GM19240 (cell line): ENCODE data around the gene ZMYM3.

Experiments used
- DNase-seq: peaks from one replicate; pipeline ENCODE4 v3.0.0; 2011; ENCODE audit warnings: low spot score; ENCODE audit not compliant: insufficient read length

ZMYM3 gene

GRCh38 chrX:71253253-71254091, 468 bp downstream of the ZMYM3 start:
- no peak for DNase-seq

GRCh38 chrX:71252221-71252620, 1.7 kb downstream of the ZMYM3 start:
- no peak for DNase-seq

- no peak for DNase-seq
Observed at GRCh38 chrX:71251466-71251973, 2.4 kb downstream of the ZMYM3 start.

GRCh38 chrX:71250841-71251240, 3.1 kb downstream of the ZMYM3 start:
- no peak for DNase-seq

DNA sequence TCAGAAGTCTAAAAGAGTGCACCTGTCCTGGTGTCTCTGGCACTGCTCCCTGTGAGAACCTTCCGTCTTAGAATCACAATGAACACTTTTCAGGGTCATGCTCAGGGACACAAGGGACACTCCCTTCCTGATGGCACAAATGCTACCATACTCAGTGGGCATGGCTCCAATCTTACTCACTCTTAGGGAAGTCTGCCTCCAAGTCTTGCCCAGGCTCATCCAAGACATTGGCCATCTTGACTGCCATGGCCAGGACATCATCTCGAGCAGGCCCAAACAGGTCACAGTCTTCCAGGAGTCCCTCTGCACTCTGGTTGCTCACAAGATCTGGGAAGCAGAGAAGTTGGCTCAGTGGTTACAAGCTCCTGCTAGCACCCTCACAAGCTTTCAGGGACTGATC, 8.8 kb downstream of the ZMYM3 start:
- no peak for DNase-seq

DNA sequence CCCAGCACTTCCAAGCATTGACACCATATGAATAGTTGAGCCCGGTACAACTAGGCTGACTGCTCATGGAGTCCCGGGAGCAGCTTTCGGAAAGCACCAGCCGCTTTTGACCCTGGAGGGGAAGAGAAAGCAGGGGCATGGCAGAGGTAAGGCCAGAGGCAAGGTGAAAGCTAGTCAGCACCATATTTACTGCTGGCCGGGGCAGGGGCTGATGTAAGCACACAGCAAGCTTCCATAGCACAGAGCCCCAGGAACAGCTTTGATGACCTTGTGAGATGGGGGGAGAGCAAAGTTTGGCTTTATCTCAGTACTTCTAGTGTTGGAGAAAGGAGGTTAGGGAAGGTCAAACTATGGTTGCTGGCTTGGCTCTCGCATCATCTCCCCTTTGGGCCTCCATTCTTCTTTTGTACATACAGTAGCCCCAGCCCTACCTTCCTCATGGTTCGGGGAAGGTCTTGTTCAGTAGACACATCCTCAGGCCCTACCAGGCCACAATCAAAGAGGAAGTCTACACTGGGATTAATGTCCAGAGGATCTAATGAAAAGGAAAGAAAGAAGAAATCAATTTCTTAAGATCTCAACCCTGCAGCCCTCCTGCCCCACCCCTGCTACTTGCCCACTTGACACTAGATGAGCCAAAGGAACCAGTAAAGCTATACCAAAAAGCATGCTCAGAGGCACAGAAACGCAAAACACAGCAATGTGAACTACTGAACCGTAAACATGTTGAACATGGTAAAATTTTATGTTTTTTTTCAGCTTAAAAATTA, 9.4 kb downstream of the ZMYM3 start:
- no peak for DNase-seq

DNA sequence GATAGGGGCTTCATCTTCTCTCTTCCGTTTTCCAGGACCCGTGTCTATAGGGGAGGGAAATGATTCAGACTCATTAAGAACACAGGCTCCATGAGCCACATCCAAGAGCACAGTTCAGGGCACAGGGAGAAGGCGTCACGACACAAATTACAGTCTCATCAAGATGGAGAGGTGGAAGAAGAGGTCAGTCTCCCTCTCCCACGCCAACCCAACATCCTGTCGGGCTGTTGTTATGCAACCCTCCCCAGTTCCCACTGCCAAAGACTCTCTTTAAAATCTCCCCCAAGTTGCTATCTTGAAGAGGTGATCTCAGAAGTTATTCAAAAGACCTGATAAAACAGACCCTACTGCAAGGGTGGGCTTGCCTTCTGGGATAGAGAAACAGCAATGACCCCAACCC, 12.6 kb downstream of the ZMYM3 start:
- DNase-seq = no peak

- DNase-seq = no peak
Observed at GRCh38 chrX:71239781-71240180, 14.2 kb downstream of the ZMYM3 start.

DNA sequence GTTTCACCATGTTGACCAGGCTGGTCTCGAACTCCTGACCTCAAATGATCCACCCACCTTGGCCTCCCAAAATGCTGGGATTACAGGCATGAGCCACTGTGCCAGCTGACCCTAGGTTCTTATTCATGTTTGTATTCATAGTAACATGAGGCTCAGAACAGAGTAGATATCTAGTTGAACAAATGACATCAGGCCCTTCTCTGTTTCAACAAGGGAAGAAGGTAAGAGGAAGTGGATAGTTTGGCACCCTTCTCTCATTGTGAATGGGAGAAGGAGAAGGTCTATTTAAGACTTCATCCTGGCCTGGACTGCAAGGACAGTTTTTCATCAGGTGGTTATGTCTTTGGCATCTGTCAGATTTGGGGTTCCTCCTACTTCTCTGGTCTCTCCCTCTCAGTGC, 17.1 kb downstream of the ZMYM3 start:
- no peak for DNase-seq

DNA sequence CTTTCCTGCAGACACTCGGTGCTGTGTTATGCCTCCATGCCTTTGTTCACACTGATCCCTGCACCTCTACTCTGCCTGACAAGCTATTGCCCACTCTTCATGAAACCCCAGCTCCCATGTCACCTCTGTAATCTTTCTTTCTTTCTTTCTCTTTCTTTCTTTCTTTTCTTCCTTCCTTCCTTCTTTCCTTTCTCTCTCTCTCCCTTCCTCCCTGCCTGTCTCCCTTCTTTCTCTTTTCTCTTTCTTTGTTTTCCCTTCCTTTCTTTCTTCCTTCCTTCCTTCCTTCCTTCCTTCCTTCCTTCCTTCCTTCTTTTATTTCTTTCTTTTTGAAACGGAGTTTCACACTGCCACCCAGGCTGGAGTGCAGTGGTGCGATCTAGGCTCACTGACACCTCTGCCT, 18.5 kb downstream of the ZMYM3 start:
- no peak for DNase-seq

DNA sequence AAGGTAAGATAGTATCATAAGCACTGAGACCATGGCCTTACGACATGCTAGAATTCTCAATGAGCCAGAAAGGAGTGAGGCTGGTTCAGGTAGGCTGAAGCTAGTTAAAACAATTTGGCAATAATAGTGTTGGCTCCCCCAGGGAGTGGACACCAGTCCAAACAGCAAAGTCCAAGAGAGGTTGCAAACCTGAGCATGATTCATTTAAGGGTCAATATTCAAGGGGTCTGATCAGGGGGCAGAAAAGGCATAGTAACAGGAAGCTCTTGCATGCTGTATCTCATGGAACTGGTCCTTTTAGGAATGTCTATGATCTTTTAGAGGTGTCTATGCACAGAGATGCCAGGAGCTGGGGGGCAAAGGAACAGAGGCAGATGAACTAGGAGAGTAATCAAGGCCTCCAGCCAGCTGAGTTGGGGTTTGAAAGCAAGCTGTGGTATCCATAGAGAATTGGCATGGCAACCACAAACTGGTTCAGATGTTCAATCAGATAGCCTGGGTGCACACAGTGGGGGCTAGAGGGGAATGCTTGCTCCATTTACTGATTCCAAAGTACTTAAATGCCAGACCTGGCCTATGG, 25.8 kb downstream of the ZMYM3 start:
- no peak for DNase-seq

DNA sequence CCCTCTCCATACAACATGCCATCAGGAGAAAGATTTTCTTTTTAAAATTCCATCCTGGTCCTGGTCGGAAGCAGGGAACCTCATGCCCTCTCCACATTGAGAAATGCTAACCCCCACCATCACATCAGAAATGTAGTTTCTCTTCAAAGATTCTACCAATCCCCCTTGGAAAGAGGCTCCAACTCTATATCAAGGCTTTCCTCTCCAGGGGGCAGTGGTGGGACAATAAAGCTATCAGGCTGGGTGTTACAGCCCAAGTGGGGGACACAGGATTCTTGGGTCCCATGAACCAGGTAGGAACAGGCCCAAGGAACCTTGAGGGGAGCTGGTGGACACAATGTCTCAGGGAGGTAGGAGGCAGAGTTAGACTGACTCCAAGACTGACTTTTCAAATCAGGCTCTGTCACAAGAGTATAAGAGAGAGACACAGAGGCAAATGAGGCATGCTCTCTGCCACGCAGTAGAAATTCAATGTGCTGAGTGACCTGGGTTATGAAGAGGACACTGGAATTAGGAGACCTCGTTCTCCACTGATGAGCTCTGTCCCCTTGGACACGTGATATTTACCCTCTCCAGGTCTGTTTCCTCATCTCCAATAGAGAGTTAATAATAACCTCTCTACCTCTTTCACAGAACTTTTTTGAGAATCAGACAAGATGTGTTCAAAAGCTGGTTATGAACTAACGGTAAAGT, 26.4 kb downstream of the ZMYM3 start:
- DNase-seq = no peak

- no peak for DNase-seq
Observed at GRCh38 chrX:71225676-71226075, 28.3 kb downstream of the ZMYM3 start.

- DNase-seq = no peak
Observed at GRCh38 chrX:71225009-71225408, 28.9 kb downstream of the ZMYM3 start.

DNA sequence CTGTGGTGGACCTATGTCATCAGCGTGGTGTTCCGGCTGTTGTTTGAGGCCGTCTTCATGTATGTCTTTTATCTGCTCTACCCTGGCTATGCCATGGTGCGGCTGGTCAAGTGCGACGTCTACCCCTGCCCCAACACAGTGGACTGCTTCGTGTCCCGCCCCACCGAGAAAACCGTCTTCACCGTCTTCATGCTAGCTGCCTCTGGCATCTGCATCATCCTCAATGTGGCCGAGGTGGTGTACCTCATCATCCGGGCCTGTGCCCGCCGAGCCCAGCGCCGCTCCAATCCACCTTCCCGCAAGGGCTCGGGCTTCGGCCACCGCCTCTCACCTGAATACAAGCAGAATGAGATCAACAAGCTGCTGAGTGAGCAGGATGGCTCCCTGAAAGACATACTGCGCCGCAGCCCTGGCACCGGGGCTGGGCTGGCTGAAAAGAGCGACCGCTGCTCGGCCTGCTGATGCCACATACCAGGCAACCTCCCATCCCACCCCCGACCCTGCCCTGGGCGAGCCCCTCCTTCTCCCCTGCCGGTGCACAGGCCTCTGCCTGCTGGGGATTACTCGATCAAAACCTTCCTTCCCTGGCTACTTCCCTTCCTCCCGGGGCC, 29.7 kb downstream of the ZMYM3 start:
- DNase-seq = no peak

GRCh38 chrX:71222929-71223328, 31.0 kb downstream of the ZMYM3 start, which contains the start of gene GJB1:
Gene GJB1, plus strand, starts transcription at chrX:71223224. Its CDS starts 484 bp downstream, at chrX:71223708.
- no peak for DNase-seq

- DNase-seq = no peak
Observed at GRCh38 chrX:71221145-71221544, 32.8 kb downstream of the ZMYM3 start.

DNA sequence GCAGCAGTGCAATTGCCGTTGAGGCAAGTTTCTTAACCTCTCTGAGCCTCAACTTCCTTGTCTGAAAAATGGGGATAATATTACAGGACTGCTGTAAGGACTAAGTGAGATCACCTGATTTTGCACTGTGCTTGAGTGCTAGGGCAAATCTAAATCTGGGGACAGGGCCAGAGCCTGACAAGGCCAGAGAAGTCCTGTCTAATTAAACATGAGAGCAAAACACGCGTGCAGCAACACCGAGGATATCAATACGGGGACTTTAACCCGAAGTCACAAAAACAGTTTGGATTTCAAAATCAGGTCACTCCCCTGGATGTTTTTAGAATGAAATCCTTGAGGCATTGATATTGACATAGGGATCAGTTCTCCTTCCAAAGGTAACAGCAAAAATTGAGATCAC, 36.6 kb downstream of the ZMYM3 start:
- DNase-seq = no peak

DNA sequence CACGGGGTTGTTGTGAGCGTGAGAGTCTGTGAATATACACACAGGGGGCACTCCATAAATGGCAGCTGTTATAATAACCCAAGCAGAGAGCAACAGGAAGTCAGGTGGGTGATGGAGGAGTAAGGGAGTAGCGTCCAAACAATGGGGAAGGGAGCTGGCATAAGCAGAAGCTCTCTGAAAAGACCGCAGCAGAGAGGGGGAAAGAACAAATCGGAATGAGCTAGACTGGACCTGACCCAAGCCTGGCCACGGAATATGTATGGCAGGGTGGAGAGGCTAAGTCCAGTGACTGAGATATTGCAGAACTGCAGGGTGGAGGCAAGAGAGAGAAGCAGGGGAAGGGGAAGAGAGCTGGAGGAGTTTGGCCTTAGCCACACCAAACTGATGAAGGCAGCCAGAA, 37.5 kb downstream of the ZMYM3 start:
- DNase-seq = no peak

DNA sequence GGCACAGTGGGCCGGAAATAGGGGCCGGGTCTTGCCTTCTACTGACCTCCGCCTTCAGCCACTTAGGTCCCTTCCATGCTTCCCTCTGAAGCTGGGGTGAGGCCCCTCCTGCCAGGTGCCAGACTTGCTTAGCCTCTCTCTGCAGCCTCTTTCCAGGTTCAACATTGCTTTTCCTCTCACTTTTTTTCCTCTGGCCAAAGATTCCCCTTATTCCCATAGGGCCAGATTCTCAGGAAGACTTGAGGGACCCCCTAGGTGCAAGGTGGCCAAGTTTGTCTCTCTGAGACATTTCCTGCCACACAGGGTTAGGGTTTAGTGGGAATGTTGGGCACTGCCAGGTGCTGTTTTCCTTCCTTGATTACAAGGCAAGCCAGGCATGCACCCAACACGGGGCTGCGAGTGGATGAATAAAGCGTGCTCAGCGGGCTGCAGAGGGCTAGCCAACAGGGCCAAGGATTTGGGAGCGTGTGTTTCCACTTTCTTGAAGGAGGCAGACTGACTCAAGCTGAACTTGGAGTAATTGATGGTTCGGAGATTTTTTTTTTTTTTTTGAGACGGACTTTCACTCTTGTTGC, 38.5 kb downstream of the ZMYM3 start:
- no peak for DNase-seq
